HepG2 (cell line): Measurements from ENCODE around the gene SH2D7. TPM values are rescaled to one million over a fixed set of nuclear protein-coding genes. Genes with fewer than 3 reads are reported as not detected.

Experiments
- polyA plus RNA-seq, 8 experiments: library from polyadenylated mRNA; depleted of rRNA in 3 of 8; stranded (reverse) in 7 of 8; unstranded in 1 of 8; fragments of >200 nt; fragmentation: Illumina TruSeq in 4 of 8; extraction: Trizol in 4 of 8; gene quantifications; 2 replicates each; pipeline versions ENCODE4 v1.2.1 to v1.2.3, GENCODE V29; 2011 to 2016; ENCODE audit warnings: low read depth in 4 of 8, missing spikeins in 1 of 8, mixed read lengths in 1 of 8; ENCODE audit not compliant: insufficient read depth in 1 of 8
- small RNA-seq, 3 experiments: library from RNA; depleted of rRNA; stranded (forward); fragments of <200 nt; gene quantifications; one replicate each; pipeline ENCODE3, GENCODE V24; 2012; ENCODE audit warnings: low read depth in 2 of 3, low replicate concordance in 1 of 3; ENCODE audit not compliant: insufficient read length in 3 of 3, insufficient read depth in 2 of 3
- total RNA-seq, 5 experiments: library from RNA; depleted of rRNA; stranded (reverse); fragments of >200 nt; fragmentation: Illumina TruSeq; extraction: Trizol; gene quantifications; 2 replicates each; pipeline ENCODE4 v1.2.3, GENCODE V29; 2016; ENCODE audit warnings: low read depth in 1 of 5

SH2D7 gene
- total and polyA plus RNA-seq, 2 of the 13 experiments (the other 11 are each of a cell fraction or from before 2014, with no cell fraction given), result not detected

Small RNA genes lying within 50 kb of the gene (small RNA-seq; reads per million reads assigned to genes)
- 0 reads per million in 3 experiments for gene RF00092

Other genes with a start within 250 kb of the SH2D7 start
- gene TBC1D2B, start 14.8 kb upstream of the SH2D7 start, total RNA-seq (2016; rRNA removed; fragmentation: Illumina TruSeq; extraction: Trizol), result 7.9 and 10.1 TPM in 2 replicates
- gene TBC1D2B, start 14.8 kb upstream of the SH2D7 start, polyA plus RNA-seq (2011; rRNA removed), result 14.4 and 18.8 TPM in 2 replicates
- 1.5 and 1.8 TPM in 2 replicates for gene CIB2, start 38.9 kb downstream of the SH2D7 start, total RNA-seq (2016; rRNA removed; fragmentation: Illumina TruSeq; extraction: Trizol)
- gene CIB2, start 38.9 kb downstream of the SH2D7 start, polyA plus RNA-seq (2011; rRNA removed), result 1.4 and 4.5 TPM in 2 replicates
- gene IDH3A, start 56.8 kb downstream of the SH2D7 start, total RNA-seq (2016; rRNA removed; fragmentation: Illumina TruSeq; extraction: Trizol), result 50.7 and 130 TPM in 2 replicates
- gene IDH3A, start 56.8 kb downstream of the SH2D7 start, polyA plus RNA-seq (2011; rRNA removed), result 34.2 and 40.7 TPM in 2 replicates
- 0.35 and 0.97 TPM in 2 replicates for gene ACSBG1, start 142.0 kb downstream of the SH2D7 start, total RNA-seq (2016; rRNA removed; fragmentation: Illumina TruSeq; extraction: Trizol)
- gene ACSBG1, start 142.0 kb downstream of the SH2D7 start, polyA plus RNA-seq (2011; rRNA removed), result 0.71 and 0.81 TPM in 2 replicates
- gene DNAJA4, start 172.0 kb downstream of the SH2D7 start, total RNA-seq (2016; rRNA removed; fragmentation: Illumina TruSeq; extraction: Trizol), result not detected in 2 replicates
- not detected in 2 replicates for gene DNAJA4, start 172.0 kb downstream of the SH2D7 start, polyA plus RNA-seq (2011; rRNA removed)
- 69.5 and 98.2 TPM in 2 replicates for gene SKIC8, start 207.0 kb downstream of the SH2D7 start, total RNA-seq (2016; rRNA removed; fragmentation: Illumina TruSeq; extraction: Trizol)
- gene SKIC8, start 207.0 kb downstream of the SH2D7 start, polyA plus RNA-seq (2011; rRNA removed), result 56.5 and 70.6 TPM in 2 replicates
- gene CRABP1, start 247.8 kb downstream of the SH2D7 start, total RNA-seq (2016; rRNA removed; fragmentation: Illumina TruSeq; extraction: Trizol), result not detected in 2 replicates
- not detected in 2 replicates for gene CRABP1, start 247.8 kb downstream of the SH2D7 start, polyA plus RNA-seq (2011; rRNA removed)